ENCODE results near the gene KIRREL1.

DNA sequence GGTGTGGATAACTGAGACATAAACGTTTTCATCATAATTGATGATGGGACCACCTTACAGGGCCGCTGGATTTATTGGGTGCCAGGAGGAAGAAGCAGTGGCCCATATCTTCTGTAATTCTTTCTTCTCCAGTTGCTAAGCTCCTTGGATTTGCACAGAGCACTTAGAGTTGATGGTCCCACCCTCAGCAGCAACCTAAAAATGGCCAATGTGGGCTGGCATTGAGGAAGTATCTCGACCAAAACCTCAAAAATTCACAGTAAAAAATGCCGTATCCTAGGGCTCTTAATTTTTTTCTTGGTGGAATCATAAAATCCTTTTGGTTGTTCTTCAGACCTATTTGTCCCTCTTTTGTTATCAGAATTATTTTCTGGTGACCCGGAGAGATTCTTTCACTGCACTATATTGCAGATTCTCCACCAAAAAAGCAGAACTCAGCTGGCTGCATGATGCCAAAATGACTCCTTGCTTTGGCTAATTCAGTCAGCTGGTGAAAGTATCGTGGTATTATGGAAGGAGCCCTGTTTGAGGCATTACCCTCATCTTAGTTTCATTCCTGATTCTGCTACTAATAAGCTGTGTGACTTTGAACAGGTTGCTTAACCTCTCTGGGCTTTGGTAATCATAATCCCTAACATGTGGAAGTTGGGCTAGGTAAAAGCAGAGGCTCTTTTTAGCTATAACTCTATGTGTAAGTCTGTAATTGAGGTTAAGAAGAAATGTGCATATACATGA, 27.6 kb downstream of the KIRREL1 start:
- TF ChIP-seq CTCF (IDR thresholded peaks at IDR 0.05; ENCODE audit: low read depth, low read length, poor library complexity, severe bottlenecking) = no peak
- no peak for TF ChIP-seq EZH2phosphoT487 (IDR thresholded peaks at IDR 0.05; ENCODE audit: borderline replicate concordance, low read length)
